ENCODE measurements around the gene CCDC28B. TPM values are rescaled to one million over a fixed set of nuclear protein-coding genes. Genes with fewer than 3 reads are reported as not detected.

The CCDC28B gene
- total and polyA plus RNA-seq, 8 donors, result 7.2 to 31.5 (median 24.4) TPM

- no peaks in the 10 kb centered on the region for H3K9me3 ChIP-seq
- peaks cover 14 to 26% of the 10 kb centered on the region in 2 donors for H3K4me1 ChIP-seq
- DNase-seq (no peak), ATAC-seq (no peak)
- no peak overlapping the region for H3K4me3 ChIP-seq
- intact Hi-C loops (cut with DNase I), result no loop called here
- no peaks in the 10 kb centered on the region for H3K27me3 ChIP-seq
- H3K27ac ChIP-seq, result no peak overlapping the region
- no peak for TF ChIP-seq CTCF (IDR thresholded peaks at IDR 0.05)
- peaks cover 4 to 61% of the 10 kb centered on the region in 2 donors for H3K36me3 ChIP-seq
Measured at GRCh38 chr1:32197837-32198236, 2.6 kb upstream of the CCDC28B start.

- intact Hi-C loops (cut with DNase I), result no loop called here
Measured at GRCh38 chr1:32198237-32199042, 2.0 kb upstream of the CCDC28B start.

GRCh38 chr1:32199043-32199716 is 1.2 kb upstream of the CCDC28B start:
- DNase-seq (peak in 1 of 4 donors; percentile 0), ATAC-seq (no peak)
- Histone ChIP-seq H3K27me3 (no peaks in the 10 kb centered on the region), H3K9me3 (no peaks in the 10 kb centered on the region), H3K27ac (peak overlapping the region in 1 of 2 donors; percentile 73), H3K36me3 (peaks cover 4 to 47% of the 10 kb centered on the region in 2 donors), H3K4me1 (peaks cover 14 to 26% of the 10 kb centered on the region in 2 donors), H3K4me3 (no peak overlapping the region)
- TF ChIP-seq CTCF (IDR thresholded peaks at IDR 0.05), result no peak
- intact Hi-C loops (cut with DNase I), result no loop called here

More at GRCh38 chr1:32198237-32199042, 2.0 kb upstream of the CCDC28B start:
- Histone ChIP-seq H3K4me3 (no peak overlapping the region), H3K9me3 (no peaks in the 10 kb centered on the region), H3K27me3 (no peaks in the 10 kb centered on the region), H3K27ac (no peak overlapping the region), H3K36me3 (peaks cover 4 to 55% of the 10 kb centered on the region in 2 donors), H3K4me1 (peaks cover 14 to 26% of the 10 kb centered on the region in 2 donors)
- no peak for TF ChIP-seq CTCF (IDR thresholded peaks at IDR 0.05)
- ATAC-seq (no peak), DNase-seq (peak in 1 of 4 donors; percentile 2)

- Histone ChIP-seq H3K4me3 (peak overlapping the region in 1 of 2 donors; percentile 64), H3K36me3 (peaks cover 4 to 42% of the 10 kb centered on the region in 2 donors), H3K4me1 (peaks cover 14 to 26% of the 10 kb centered on the region in 2 donors), H3K27ac (peak overlapping the region; percentile 64 to 73), H3K27me3 (no peaks in the 10 kb centered on the region), H3K9me3 (no peaks in the 10 kb centered on the region)
- no peak for TF ChIP-seq CTCF (IDR thresholded peaks at IDR 0.05)
- intact Hi-C loops (cut with DNase I), result no loop called here
- DNase-seq (peak in 1 of 4 donors; percentile 61), ATAC-seq (no peak)
Measured at GRCh38 chr1:32199717-32200072, 700 bp upstream of the CCDC28B start.
